Measurements from ENCODE around the gene PMP22. TPM values are rescaled to one million over a fixed set of nuclear protein-coding genes. Genes with fewer than 3 reads are reported as not detected.

PMP22 gene
- polyA plus RNA-seq, 3 donors, result 23.7 to 184 (median 182) TPM

GRCh38 chr17:15180121-15180561 lies 85.0 kb downstream of the PMP22 start:
- WGBS, 3 donors, result 66 to 70% (median 66%) methylated on average over 8 of the region's 8 CpGs
- no peak overlapping the region for H3K27ac ChIP-seq (ENCODE audit: low read depth, low read length)

Other genes with a start within 250 kb of the PMP22 start
- gene TEKT3, start 76.3 kb upstream of the PMP22 start, polyA plus RNA-seq, result under 1 TPM; 0.24 to 0.71 (median 0.67) TPM
- gene CDRT4, start 202.3 kb upstream of the PMP22 start, polyA plus RNA-seq, result 1 to 10 TPM in 2 of 3 donors, not detected in 1; 1.3 to 3.8 TPM

Measured in adipose tissue (tissue), 3 donors.